GM23338 (cell line): ENCODE results near the gene GMEB2. TPM values are rescaled to one million over a fixed set of nuclear protein-coding genes. Genes with fewer than 3 reads are reported as not detected.

Experiments
- ATAC-seq: fragments of 200-7000 bp; cut with Tn5 transposase; 3 replicates; pipeline ENCODE4 v1.9.1; 2020
- DNase-seq: peaks from one replicate; pipeline ENCODE4 v3.0.0-alpha.2; 2015; ENCODE audit warnings: low spot score
- H2AFZ ChIP-seq: fragments of 200-600 bp; sonication (generic); 2 replicates; pipeline ENCODE4 v1.8.0; 2016; ENCODE audit warnings: antibody characterized with exemption, mild to moderate bottlenecking, moderate library complexity
- H3F3A ChIP-seq: fragments of 200-600 bp; sonication (generic); replicated peaks from 2 replicates; pipeline ENCODE4 v1.8.0; 2017; ENCODE audit warnings: antibody characterized with exemption, mixed run types, low read depth
- H3K27ac ChIP-seq: fragments of 200-600 bp; sonication (generic); 2 replicates; pipeline ENCODE4 v1.6.1; 2016; ENCODE audit warnings: low read depth
- H3K27me3 ChIP-seq: fragments of 200-600 bp; sonication (generic); 2 replicates; pipeline ENCODE4 v1.8.0; 2016; ENCODE audit warnings: mild to moderate bottlenecking, mixed run types, moderate library complexity; ENCODE audit not compliant: insufficient read depth
- H3K36me3 ChIP-seq: fragments of 200-600 bp; sonication (generic); 2 replicates; pipeline ENCODE4 v1.8.0; 2016; ENCODE audit warnings: mild to moderate bottlenecking; ENCODE audit not compliant: insufficient read depth
- H3K4me1 ChIP-seq: fragments of 200-600 bp; sonication (generic); 2 replicates; pipeline ENCODE4 v1.8.0; 2016; ENCODE audit warnings: mild to moderate bottlenecking, moderate library complexity; ENCODE audit not compliant: insufficient read depth
- H3K4me2 ChIP-seq: fragments of 200-600 bp; sonication (generic); 2 replicates; pipeline ENCODE4 v1.7.1; 2017; ENCODE audit warnings: mixed run types
- H3K4me3 ChIP-seq: fragments of 200-600 bp; sonication (generic); 2 replicates; pipeline ENCODE4 v1.6.1; 2016; ENCODE audit warnings: mixed run types
- H3K79me2 ChIP-seq: fragments of 200-600 bp; sonication (generic); replicated peaks from 2 replicates; pipeline ENCODE4 v1.8.0; 2017; ENCODE audit warnings: mild to moderate bottlenecking; ENCODE audit not compliant: insufficient read depth
- H3K9me2 ChIP-seq: fragments of 200-600 bp; sonication (generic); 2 replicates; pipeline ENCODE4 v1.8.0; 2017; ENCODE audit not compliant: insufficient read depth
- H4K20me1 ChIP-seq: fragments of 200-600 bp; sonication (generic); replicated peaks from 2 replicates; pipeline ENCODE4 v1.8.0; 2017; ENCODE audit warnings: mild to moderate bottlenecking; ENCODE audit not compliant: insufficient read depth
- H3K27ac Mint-ChIP-seq: 2 replicates; pipeline ENCODE4 v1.8.0; 2020; ENCODE audit warnings: inconsistent platforms, mild to moderate bottlenecking, moderate library complexity, mixed read lengths
- H3K27me3 Mint-ChIP-seq: 3 replicates; pipeline ENCODE4 v1.8.0; 2022; ENCODE audit warnings: low read depth, mild to moderate bottlenecking, moderate library complexity, mixed read lengths, inconsistent platforms; ENCODE audit not compliant: insufficient read depth, poor library complexity
- H3K36me3 Mint-ChIP-seq: 3 replicates; pipeline ENCODE4 v1.8.0; 2021; ENCODE audit warnings: low read depth, mild to moderate bottlenecking, inconsistent platforms, moderate library complexity, mixed read lengths
- H3K4me1 Mint-ChIP-seq: 3 replicates; pipeline ENCODE4 v1.8.0; 2020; ENCODE audit warnings: mild to moderate bottlenecking, inconsistent platforms, mixed read lengths
- H3K4me3 Mint-ChIP-seq: 3 replicates; pipeline ENCODE4 v1.8.0; 2021; ENCODE audit warnings: moderate library complexity, mild to moderate bottlenecking, inconsistent platforms, mixed read lengths
- H3K9me3 Mint-ChIP-seq: 3 replicates; pipeline ENCODE4 v1.8.0; 2020; ENCODE audit warnings: moderate library complexity, mild to moderate bottlenecking, inconsistent platforms, mixed read lengths
- EZH2phosphoT487 ChIP-seq: fragments of 200-600 bp; sonication (generic); IDR thresholded peaks from one replicate; pipeline ENCODE4 v1.8.1; 2018; ENCODE audit warnings: antibody characterized with exemption; ENCODE audit not compliant: unreplicated experiment
- NANOG ChIP-seq: IDR thresholded peaks from 2 replicates; pipeline ENCODE4 v1.6.1; 2016; ENCODE audit warnings: antibody characterized with exemption, borderline replicate concordance
- POLR2AphosphoS5 ChIP-seq: IDR thresholded peaks from 2 replicates; pipeline ENCODE4 v1.6.1; 2016; ENCODE audit warnings: antibody characterized with exemption, low read depth
- ZNF114 ChIP-seq: fragments of 250-450 bp; sonication (Bioruptor Pico); IDR thresholded peaks from 2 replicates; pipeline ENCODE4 v1.5.0; 2020; ENCODE audit warnings: mild to moderate bottlenecking, moderate library complexity
- polyA plus RNA-seq: library from polyadenylated mRNA; unstranded; fragments of >200 nt; fragmentation: Nextera tagmentation; extraction: Ambion mirVana; gene quantifications from 2 replicates; pipeline ENCODE4 v1.2.1, GENCODE V29; 2016
- total RNA-seq: library from RNA; depleted of rRNA; stranded (reverse); fragments of >200 nt; shearing (Covaris generic); gene quantifications from 2 replicates; pipeline ENCODE4 v1.2.3, GENCODE V29; 2014
- TF ChIP-seq, protein P1 (sequence below): IDR thresholded peaks from 2 replicates; pipeline ENCODE4 v1.6.1; 2016; ENCODE audit warnings: antibody characterized with exemption
- TF ChIP-seq, protein P2 (sequence below): fragments of 250-450 bp; sonication (Bioruptor Pico); IDR thresholded peaks from 2 replicates; pipeline ENCODE4 v1.5.0; 2020; ENCODE audit warnings: mild to moderate bottlenecking, moderate library complexity
- TF ChIP-seq, protein P3 (sequence below): IDR thresholded peaks from one replicate; pipeline ENCODE4 v1.6.1; 2018; ENCODE audit warnings: antibody characterized with exemption; ENCODE audit not compliant: unreplicated experiment

The GMEB2 gene
- total and polyA plus RNA-seq, 2 experiments from 2014 or later, result 4.4 to 20.6 TPM

DNA sequence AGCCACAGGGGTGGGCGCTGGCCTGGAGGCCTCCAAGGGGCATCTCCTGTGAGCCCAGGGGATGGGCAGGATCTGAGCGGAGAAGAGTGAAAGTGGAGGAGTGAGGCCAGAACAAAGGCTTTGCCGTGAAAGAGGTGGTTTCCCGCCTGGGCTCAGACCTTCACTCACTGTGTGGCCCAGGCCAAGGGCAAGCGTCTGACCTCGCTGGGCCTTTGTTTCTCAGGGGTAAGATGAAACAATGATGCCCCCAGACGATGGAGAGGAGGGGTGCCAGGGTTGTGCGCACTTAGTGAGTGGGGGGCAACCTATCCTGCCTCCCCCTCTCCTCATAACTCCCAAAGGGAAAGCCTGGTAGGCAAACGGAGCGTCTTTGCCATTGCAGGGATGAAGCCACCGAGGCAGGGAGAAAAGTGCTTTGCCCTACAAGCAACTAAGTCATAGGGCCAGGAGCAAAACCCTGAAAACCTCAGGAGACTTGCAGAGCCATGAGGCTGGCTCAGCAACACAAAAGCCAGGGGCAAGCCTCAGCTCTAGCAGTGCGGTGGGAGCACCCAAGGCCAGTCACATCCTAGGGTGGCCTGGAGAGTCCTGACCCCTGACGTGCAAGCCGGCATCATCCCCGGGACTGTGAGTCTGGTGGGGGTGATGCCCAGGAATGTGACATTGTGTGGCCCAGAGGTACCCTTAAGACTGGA is 27.2 kb upstream of the GMEB2 start:
- H2AFZ ChIP-seq, result peak overlapping the region; percentile 96; the same call in 1 of the 2 replicates
- no peaks in the 10 kb centered on the region for H3K36me3 ChIP-seq
- peak overlapping the region; percentile 85 for H3K4me3 ChIP-seq
- peak overlapping the region; percentile 90 for H3K4me2 ChIP-seq
- peaks cover 15% of the 10 kb centered on the region for H3K4me1 ChIP-seq
- peaks cover 10% of the 10 kb centered on the region for H3F3A ChIP-seq
- Mint-ChIP-seq H3K36me3 (no peaks in the 10 kb centered on the region; the same call in 2 of the 3 replicates), H3K4me1 (peaks cover 30% of the 10 kb centered on the region), H3K27me3 (peaks cover 15% of the 10 kb centered on the region), H3K27ac (peak overlapping the region; percentile 97), H3K4me3 (peak overlapping the region; percentile 83), H3K9me3 (no peaks in the 10 kb centered on the region)
- DNase-seq (no peak), ATAC-seq (peak; percentile 8)
- no peaks in the 10 kb centered on the region for H3K9me2 ChIP-seq
- peak overlapping the region; percentile 88 for H3K27ac ChIP-seq
- peaks cover 8% of the 10 kb centered on the region for H3K79me2 ChIP-seq
- no peaks in the 10 kb centered on the region; the same call in 1 of the 2 replicates for H4K20me1 ChIP-seq
- no peaks in the 10 kb centered on the region for H3K27me3 ChIP-seq
- TF ChIP-seq EZH2phosphoT487, result no peak
- TF ChIP-seq POLR2AphosphoS5, result 0 out of 2 replicates have a peak, but pooled peaks have one; percentile 10
- TF ChIP-seq ZNF114 (CRISPR knock-in tag), result no peak
- TF ChIP-seq NANOG, result no peak

DNA sequence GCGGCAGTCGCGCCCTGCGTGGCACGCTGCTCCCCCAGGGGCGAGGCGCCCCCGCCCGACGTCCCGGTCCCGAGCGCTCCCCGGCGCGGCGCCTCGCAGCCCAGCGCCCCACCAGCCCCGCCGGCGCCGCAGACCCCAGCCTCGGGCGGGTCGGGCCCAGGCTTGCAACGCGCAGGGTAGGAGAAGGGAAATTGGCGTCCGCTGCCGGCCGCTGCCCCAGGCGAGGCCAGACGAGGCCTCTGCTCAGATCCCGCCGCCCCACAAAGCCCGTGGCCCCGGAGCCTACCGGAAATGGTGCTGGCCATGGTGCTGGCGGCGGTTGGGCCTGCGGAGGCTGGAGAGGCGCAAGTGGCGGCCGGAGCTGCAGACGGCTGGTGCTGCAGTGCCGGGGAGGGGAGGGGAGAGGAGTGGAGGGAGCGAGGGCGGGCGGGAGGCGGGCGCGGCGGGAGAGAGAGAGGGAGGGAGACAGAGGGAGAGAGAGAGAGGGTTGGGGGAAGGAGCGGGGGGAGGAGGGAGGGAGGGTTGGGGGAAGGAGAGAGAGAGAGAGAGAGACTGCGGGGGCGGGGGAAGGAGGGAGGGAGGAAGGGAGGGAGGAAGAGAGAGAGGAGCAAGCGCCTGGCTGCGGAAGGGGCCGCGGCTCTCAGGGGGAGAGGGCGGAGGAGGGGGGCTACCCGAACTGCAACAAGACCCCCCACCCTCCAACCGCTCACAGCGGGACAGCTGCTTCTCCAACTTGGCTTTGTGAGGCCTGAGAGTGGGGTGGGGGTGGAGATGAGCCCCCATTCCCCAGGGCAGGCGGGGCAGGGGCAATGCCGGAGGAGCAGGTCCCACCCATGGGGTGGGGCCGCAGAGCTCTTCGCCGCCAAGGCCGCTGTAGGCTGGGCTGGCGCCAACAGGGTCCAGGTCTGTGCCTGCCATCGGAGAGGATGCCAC is 26.4 kb upstream of the GMEB2 start, which contains the start of gene STMN3:
Gene STMN3 (minus strand): TSS at position 384 of the 933 bp plus-strand sequence. CDS start 79 bp downstream, at position 305.
- H3K27ac Mint-ChIP-seq, result peak within 1 kb of the TSS; percentile 97
- peak within 1 kb of the TSS; percentile 85 for H3K4me3 ChIP-seq
- H2AFZ ChIP-seq, result peak within 1 kb of the TSS; percentile 96; the same call in 1 of the 2 replicates
- no peak for TF ChIP-seq NANOG
- TF ChIP-seq, protein P1, sequence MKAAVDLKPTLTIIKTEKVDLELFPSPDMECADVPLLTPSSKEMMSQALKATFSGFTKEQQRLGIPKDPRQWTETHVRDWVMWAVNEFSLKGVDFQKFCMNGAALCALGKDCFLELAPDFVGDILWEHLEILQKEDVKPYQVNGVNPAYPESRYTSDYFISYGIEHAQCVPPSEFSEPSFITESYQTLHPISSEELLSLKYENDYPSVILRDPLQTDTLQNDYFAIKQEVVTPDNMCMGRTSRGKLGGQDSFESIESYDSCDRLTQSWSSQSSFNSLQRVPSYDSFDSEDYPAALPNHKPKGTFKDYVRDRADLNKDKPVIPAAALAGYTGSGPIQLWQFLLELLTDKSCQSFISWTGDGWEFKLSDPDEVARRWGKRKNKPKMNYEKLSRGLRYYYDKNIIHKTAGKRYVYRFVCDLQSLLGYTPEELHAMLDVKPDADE, result peak; percentile 73
- TF ChIP-seq, protein P2, sequence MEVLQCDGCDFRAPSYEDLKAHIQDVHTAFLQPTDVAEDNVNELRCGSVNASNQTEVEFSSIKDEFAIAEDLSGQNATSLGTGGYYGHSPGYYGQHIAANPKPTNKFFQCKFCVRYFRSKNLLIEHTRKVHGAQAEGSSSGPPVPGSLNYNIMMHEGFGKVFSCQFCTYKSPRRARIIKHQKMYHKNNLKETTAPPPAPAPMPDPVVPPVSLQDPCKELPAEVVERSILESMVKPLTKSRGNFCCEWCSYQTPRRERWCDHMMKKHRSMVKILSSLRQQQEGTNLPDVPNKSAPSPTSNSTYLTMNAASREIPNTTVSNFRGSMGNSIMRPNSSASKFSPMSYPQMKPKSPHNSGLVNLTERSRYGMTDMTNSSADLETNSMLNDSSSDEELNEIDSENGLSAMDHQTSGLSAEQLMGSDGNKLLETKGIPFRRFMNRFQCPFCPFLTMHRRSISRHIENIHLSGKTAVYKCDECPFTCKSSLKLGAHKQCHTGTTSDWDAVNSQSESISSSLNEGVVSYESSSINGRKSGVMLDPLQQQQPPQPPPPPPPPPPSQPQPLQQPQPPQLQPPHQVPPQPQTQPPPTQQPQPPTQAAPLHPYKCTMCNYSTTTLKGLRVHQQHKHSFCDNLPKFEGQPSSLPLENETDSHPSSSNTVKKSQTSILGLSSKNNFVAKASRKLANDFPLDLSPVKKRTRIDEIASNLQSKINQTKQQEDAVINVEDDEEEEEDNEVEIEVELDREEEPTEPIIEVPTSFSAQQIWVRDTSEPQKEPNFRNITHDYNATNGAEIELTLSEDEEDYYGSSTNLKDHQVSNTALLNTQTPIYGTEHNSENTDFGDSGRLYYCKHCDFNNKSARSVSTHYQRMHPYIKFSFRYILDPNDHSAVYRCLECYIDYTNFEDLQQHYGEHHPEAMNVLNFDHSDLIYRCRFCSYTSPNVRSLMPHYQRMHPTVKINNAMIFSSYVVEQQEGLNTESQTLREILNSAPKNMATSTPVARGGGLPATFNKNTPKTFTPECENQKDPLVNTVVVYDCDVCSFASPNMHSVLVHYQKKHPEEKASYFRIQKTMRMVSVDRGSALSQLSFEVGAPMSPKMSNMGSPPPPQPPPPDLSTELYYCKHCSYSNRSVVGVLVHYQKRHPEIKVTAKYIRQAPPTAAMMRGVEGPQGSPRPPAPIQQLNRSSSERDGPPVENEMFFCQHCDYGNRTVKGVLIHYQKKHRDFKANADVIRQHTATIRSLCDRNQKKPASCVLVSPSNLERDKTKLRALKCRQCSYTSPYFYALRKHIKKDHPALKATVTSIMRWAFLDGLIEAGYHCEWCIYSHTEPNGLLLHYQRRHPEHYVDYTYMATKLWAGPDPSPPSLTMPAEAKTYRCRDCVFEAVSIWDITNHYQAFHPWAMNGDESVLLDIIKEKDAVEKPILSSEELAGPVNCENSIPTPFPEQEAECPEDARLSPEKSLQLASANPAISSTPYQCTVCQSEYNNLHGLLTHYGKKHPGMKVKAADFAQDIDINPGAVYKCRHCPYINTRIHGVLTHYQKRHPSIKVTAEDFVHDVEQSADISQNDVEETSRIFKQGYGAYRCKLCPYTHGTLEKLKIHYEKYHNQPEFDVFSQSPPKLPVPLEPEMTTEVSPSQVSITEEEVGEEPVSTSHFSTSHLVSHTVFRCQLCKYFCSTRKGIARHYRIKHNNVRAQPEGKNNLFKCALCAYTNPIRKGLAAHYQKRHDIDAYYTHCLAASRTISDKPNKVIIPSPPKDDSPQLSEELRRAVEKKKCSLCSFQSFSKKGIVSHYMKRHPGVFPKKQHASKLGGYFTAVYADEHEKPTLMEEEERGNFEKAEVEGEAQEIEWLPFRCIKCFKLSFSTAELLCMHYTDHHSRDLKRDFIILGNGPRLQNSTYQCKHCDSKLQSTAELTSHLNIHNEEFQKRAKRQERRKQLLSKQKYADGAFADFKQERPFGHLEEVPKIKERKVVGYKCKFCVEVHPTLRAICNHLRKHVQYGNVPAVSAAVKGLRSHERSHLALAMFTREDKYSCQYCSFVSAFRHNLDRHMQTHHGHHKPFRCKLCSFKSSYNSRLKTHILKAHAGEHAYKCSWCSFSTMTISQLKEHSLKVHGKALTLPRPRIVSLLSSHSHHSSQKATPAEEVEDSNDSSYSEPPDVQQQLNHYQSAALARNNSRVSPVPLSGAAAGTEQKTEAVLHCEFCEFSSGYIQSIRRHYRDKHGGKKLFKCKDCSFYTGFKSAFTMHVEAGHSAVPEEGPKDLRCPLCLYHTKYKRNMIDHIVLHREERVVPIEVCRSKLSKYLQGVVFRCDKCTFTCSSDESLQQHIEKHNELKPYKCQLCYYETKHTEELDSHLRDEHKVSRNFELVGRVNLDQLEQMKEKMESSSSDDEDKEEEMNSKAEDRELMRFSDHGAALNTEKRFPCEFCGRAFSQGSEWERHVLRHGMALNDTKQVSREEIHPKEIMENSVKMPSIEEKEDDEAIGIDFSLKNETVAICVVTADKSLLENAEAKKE (CRISPR knock-in tag), result no peak
- TF ChIP-seq ZNF114 (CRISPR knock-in tag), result no peak
- TF ChIP-seq, protein P3, sequence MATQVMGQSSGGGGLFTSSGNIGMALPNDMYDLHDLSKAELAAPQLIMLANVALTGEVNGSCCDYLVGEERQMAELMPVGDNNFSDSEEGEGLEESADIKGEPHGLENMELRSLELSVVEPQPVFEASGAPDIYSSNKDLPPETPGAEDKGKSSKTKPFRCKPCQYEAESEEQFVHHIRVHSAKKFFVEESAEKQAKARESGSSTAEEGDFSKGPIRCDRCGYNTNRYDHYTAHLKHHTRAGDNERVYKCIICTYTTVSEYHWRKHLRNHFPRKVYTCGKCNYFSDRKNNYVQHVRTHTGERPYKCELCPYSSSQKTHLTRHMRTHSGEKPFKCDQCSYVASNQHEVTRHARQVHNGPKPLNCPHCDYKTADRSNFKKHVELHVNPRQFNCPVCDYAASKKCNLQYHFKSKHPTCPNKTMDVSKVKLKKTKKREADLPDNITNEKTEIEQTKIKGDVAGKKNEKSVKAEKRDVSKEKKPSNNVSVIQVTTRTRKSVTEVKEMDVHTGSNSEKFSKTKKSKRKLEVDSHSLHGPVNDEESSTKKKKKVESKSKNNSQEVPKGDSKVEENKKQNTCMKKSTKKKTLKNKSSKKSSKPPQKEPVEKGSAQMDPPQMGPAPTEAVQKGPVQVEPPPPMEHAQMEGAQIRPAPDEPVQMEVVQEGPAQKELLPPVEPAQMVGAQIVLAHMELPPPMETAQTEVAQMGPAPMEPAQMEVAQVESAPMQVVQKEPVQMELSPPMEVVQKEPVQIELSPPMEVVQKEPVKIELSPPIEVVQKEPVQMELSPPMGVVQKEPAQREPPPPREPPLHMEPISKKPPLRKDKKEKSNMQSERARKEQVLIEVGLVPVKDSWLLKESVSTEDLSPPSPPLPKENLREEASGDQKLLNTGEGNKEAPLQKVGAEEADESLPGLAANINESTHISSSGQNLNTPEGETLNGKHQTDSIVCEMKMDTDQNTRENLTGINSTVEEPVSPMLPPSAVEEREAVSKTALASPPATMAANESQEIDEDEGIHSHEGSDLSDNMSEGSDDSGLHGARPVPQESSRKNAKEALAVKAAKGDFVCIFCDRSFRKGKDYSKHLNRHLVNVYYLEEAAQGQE, result peak; percentile 90

More for the DNA sequence above, 26.4 kb upstream of the GMEB2 start, which contains the start of gene STMN3:
- Histone ChIP-seq H3K79me2 (0 out of 2 replicates have a peak, but pooled peaks cover 3% of the 10 kb centered on the region), H3K4me1 (peaks cover 13% of the 10 kb centered on the region), H3K27me3 (no peaks in the 10 kb centered on the region), H3K4me2 (peak within 1 kb of the TSS; percentile 90), H4K20me1 (no peaks in the 10 kb centered on the region; the same call in 1 of the 2 replicates), H3K36me3 (no peaks in the 10 kb centered on the region), H3K27ac (peak within 1 kb of the TSS; percentile 88), H3F3A (peaks cover 6% of the 10 kb centered on the region; the same call in 1 of the 2 replicates), H3K9me2 (no peaks in the 10 kb centered on the region)
- Mint-ChIP-seq H3K36me3 (no peaks in the 10 kb centered on the region; the same call in 2 of the 3 replicates), H3K27me3 (peaks cover 15% of the 10 kb centered on the region), H3K4me3 (peak within 1 kb of the TSS; percentile 83), H3K4me1 (peaks cover 29% of the 10 kb centered on the region), H3K9me3 (no peaks in the 10 kb centered on the region)
- peak; percentile 97 for DNase-seq
- ATAC-seq, result peak; percentile 57
